GM12874 (cell line): ENCODE data around the gene TMIGD3.

Experiments used
- CTCF ChIP-seq: IDR thresholded peaks from 2 replicates; pipeline ENCODE4 v1.5.1; 2011; ENCODE audit warnings: low read depth, mild to moderate bottlenecking, control low read depth, low read length, moderate library complexity; ENCODE audit not compliant: insufficient read depth

The TMIGD3 gene

GRCh38 chr1:111538343-111539025, 35.1 kb upstream of the TMIGD3 start:
- no peak for TF ChIP-seq CTCF

- no peak for TF ChIP-seq CTCF
Measured at GRCh38 chr1:111535256-111536191, 32.1 kb upstream of the TMIGD3 start.

GRCh38 chr1:111520053-111520452, 16.6 kb upstream of the TMIGD3 start:
- TF ChIP-seq CTCF, result no peak

GRCh38 chr1:111517469-111518225, 14.2 kb upstream of the TMIGD3 start:
- TF ChIP-seq CTCF, result no peak

GRCh38 chr1:111516005-111516535, 12.6 kb upstream of the TMIGD3 start:
- peak; percentile 52; the same call in 1 of the 2 replicates for TF ChIP-seq CTCF

- no peak for TF ChIP-seq CTCF
Measured at GRCh38 chr1:111515291-111516004, 12.0 kb upstream of the TMIGD3 start.
